ENCODE measurements around the gene POLR1G.
"Not testable (repeated sequence)": the region's sequence is repeated elsewhere in the genome, so short reads cannot be mapped to it uniquely, and the experiment has no call there.

POLR1G gene

GRCh38 chr19:45401815-45402214 lies 4.6 kb upstream of the POLR1G start:
- DNase-seq, result no peak

- DNase-seq, result no peak
These were observed 4.0 kb upstream of the POLR1G start for GRCh38 chr19:45402298-45403061.

DNA sequence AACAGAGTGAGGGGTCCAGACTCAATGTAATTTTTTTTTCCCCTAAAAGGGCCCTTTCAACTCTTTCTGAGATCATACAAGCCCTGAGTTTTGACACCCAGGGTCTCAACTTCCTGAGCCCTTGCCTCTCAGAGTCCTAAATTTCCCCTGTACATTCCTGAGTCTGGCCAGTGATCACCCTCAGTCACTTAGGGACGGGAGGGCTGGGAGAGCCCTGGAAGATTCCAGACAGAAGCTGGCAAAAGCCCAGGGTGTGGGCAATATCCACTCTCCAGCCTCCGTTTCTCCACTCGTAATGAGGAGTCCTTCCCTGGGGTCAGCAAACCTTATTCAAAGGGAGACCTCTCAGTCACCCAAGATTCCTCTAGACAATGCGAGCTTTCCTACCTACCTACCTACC lies 3.2 kb upstream of the POLR1G start:
- DNase-seq, result no peak

DNA sequence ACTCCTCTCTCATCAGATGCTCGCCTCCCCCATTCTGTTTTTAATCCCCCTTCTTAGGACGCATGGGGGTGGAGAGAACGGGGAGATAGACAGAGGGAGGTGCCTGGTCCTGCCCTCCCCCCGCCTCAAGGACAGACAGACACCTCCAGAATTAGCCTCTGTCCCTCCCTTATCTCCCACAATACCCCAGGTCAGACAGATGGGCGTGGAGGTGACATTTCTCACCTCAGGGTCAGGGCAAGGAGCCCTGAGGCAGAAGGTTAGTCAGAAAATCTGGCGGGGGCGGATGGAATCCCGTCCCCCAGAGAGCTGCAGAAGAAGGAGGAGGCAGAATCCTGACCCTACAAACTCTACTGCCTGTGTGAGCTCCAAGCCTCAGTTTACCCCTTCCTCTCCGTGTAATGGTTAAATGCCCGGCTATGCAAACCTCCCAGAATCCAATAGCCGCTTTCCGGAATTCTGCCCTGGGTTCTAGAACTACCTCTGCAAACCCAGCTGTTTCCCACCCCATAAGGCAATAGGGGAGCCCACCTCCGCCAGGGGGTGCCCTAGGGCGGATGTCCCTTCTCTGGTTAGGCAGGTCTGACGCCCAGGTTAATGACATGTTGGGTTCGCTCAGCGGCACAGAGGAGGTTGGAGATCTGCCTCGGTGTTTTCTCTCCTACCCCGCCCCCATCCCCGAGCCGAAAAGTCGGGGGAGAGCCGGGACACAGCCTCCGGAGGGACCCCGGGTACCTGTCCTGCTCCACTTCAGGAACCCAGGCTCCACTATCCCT lies 2.5 kb upstream of the POLR1G start:
- DNase-seq, result no peak

GRCh38 chr19:45404557-45405434 lies 1.6 kb upstream of the POLR1G start, which contains the start of gene PPP1R13L:
Gene PPP1R13L, minus strand, starts transcription at chr19:45405069. Its CDS starts 6,751 bp downstream, at chr19:45398318.
- DNase-seq, result no peak

DNA sequence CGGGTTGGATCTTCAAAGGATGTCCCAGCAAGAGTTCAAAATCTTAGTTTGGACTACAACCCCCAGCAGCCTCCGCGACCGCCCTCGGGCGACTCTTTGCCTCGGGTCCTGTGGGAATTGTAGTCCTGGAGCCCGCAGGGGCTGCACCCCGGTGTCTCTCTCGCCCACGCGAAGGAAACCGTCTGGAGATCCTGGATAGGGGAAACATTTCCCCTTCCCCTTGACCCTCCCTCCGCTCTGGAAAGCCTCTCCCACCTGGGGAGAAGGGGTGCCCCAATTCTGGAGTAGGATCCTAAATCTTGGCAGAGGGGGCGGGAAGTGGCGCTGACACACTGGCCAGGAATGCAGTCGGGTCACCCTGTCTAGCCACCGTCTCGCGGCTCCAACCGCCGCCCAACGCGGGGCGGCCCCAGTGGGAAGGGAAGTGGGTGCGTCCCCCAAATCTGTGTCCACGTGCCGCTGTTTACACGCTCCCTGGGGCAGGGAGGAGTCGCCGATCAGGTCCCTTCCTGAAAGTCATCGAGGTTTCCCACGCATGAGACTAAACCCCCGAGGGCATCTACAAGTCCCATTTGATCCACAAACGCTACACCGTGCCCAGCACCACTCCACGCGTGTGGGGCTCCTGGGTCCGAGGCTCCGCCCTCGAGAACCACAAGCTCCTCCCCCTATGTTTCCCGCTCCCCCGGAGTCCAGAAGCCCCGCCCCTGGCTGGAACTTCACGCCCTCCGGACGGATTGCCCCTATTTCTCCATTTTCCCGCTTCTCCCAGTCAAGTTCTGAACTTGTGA lies 814 bp upstream of the POLR1G start:
- peak; percentile 74 for DNase-seq

- DNase-seq, result no peak
These were observed 589 bp downstream of the POLR1G start for GRCh38 chr19:45407091-45407375.

- DNase-seq, result not testable (repeated sequence)
These were observed 1.1 kb downstream of the POLR1G start for GRCh38 chr19:45407585-45407984.

GRCh38 chr19:45408121-45408520 lies 1.7 kb downstream of the POLR1G start:
- DNase-seq, result no peak

DNA sequence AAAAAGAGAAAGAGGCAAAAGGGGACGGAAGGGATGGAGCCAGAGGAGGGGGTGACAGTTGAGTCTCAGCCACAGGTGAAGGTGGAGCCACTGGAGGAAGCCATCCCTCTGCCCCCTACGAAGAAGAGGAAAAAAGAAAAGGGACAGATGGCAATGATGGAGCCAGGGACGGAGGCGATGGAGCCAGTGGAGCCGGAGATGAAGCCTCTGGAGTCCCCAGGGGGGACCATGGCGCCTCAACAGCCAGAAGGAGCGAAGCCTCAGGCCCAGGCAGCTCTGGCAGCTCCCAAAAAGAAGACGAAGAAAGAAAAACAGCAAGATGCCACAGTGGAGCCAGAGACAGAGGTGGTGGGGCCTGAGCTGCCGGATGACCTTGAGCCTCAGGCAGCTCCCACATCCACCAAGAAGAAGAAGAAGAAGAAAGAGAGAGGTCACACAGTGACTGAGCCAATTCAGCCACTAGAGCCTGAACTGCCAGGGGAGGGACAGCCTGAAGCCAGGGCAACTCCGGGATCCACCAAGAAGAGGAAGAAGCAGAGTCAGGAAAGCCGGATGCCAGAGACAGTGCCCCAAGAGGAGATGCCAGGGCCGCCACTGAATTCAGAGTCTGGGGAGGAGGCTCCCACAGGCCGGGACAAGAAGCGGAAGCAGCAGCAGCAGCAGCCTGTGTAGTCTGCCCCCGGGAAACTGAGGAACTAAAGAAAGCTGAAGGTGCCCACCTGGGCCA lies 2.5 kb downstream of the POLR1G start:
- no peak for DNase-seq

DNA sequence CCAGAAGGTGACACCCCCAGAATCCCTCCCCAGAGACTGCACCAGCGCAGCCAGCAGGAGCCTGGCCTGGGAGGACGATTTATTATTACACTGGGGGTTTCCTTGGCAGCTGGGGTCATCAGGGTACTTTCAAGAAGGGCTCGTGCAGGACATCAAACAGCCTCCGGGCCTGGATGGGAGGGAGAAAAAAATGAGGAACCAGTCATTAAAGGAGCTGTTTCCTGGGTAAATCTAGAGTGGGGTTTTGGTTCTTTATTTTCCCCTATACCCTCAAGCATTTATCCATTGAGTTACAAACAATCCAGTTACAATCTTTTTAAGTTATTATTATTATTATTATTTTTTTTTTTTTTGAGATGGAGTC lies 3.1 kb downstream of the POLR1G start:
- peak; percentile 18 for DNase-seq

GRCh38 chr19:45410330-45410729 lies 3.9 kb downstream of the POLR1G start:
- DNase-seq, result not testable (repeated sequence)

DNA sequence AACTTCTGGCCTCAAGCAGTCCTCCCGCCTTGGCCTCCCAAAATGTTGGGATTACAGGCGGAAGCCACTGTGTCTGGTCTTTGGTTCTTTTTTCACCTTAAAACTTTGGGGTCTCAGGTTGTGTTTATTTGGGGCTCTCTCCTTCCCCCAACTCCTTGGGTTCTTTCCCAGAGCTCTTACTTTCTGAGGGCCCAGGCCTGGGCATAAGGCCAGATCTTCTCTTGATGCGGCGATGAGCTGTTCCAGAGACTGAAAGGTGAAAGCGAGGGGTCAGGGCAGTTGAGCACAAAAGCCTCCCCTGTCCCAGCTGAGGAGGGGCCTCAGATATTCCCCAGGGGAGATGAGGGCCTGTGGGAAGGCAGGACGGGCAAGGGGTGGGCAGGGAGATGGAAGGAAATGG lies 7.1 kb downstream of the POLR1G start:
- no peak for DNase-seq

DNA sequence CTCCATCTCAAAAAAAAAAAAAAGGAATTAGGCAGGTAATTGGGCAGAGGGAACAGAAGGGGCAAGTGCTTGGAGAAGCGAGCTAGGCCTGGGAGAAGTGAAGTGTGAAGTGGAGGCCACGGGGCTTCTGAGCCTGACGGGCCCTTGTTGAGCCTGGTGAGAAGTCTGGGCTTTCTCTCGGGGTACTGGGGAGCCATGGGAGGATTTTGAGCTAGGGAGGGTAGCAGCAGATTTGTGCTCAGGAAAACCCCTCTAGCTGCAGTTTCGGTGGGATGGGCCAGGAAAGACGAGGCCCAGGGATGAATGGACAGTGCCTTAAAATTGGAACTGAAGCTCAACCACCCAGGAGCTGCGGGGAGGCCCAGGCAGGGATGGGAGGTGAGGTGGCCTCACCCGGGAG lies 8.0 kb downstream of the POLR1G start:
- DNase-seq, result no peak

GRCh38 chr19:45417151-45417550 lies 10.7 kb downstream of the POLR1G start:
- no peak for DNase-seq

DNA sequence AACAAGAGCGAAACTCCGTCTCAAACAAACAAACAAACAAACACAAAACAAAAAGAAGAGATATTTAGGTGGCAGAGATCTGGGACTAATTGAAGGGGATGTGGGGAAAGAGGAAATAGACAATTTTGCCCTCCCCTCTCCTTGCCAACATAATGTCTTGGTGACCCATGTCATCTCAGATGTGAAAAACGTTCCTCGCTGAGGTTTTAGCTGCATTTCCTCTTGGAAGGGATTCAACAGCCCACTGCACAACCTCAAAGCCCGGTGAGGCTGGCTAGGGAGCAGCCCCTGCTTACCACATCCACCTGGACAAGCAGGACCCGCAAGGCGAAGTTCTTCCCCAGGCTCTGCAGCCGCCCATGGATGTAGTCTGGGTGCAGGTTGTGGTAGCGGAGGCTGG lies 12.4 kb downstream of the POLR1G start:
- DNase-seq, result peak; percentile 49

DNA sequence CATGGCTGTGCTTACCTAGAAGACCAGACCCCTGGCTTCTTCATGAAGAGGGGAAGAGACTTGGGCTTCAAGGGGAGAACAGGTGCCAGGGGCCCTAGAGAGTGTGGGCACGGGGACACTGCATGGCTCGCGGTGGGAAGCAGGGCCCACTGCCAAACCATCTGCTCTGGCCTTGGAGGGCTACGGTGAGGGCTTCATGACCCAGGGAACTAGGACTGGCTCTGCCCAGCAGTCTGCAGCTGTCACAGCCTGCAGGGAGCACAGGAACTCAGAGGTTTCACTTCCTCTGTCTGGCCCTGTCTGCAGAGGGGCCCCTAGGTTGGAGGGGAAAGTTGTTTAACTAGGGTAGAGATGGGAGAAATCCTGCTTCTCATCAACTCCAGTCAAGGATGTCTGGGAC lies 13.0 kb downstream of the POLR1G start:
- peak; percentile 62 for DNase-seq

- DNase-seq, result no peak
These were observed 13.5 kb downstream of the POLR1G start for GRCh38 chr19:45419895-45420294.

- DNase-seq, result no peak
These were observed 13.9 kb downstream of the POLR1G start for GRCh38 chr19:45420356-45420755.

GRCh38 chr19:45420871-45421270 lies 14.4 kb downstream of the POLR1G start:
- no peak for DNase-seq

DNA sequence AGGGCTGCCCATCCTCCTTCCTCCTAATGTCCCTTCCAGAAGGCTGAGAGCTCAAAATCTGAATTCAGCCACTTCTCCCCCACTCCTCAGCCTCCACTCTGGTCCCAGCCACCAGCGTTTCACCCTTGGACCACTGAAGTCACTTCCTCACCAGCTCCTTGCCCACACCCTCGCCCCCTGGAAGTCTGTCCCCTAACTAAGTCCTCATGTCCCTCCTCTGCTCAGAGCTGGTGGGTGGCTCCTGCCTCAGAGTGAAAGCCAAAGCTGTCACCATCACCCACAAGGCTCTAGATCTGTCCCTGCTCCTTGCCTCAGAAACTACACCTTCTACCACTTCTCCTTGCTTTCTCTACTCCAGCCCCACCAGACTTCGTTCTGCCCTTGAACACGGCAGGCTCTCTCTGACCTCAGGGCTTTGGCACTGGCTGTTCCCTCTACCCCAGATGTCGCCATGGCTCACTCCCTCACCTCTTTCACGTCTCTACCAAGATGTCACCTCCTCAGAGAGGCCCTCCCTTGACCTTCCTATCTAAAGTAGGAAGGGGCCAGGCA lies 15.6 kb downstream of the POLR1G start:
- no peak for DNase-seq

All from GF-D8 (cell line).